GF-D8 (cell line): ENCODE results near the gene SELENOM.
"Not testable (repeated sequence)": the region's sequence is repeated elsewhere in the genome, so short reads cannot be mapped to it uniquely, and the experiment has no call there.

Source experiments
- DNase-seq: peaks from one replicate; lab custom pipeline; 2025; lab: John Stamatoyannopoulos, UW

Gene SELENOM

DNA sequence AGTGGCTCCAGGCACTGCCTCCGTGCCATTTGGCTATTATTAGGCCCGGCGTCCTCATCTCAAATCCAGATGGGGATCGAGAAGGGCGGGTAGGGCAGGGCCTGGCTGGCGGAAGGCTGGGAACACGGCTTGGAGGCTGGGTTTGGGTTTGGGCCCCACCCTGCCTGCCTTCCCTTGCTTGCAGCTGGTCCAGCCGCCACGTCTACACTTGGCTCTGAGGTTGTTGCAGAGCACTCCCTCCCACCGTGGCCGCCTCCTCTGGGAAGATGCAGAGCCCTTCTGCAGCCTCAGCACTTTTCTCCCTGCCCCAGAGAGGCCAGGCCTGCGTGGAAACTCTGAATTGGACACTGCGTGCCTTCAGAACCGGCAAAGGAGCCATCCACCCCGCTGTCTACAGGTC is 31.4 kb downstream of the SELENOM start:
- DNase-seq = no peak

DNA sequence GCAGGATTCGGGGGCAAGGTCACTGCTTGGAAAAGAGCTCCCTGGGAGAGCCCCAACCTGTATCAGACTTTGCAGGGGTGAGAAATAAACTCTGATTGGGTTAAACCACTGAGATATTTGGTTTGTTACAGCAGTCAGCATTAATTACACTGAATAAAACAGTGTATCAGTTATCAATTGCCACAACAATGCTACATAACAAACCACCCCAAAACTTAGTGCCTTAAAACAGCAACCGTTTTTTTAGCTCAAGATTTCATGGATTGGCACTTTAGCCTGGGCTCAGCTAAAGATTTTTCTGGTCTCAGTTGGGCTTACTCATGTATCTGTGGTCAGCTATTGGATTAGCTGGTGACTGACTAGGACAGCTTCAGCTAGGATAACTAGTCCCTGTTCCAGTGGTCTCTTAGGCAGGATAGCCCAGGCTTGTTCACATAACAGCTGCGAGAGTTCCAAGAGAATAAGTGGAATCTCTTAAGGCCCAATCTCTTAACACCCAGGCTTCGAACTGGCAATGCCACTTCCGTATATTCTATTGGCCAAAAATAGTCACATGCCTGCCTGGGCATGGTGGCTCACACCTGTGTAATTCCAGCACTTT is 33.7 kb downstream of the SELENOM start:
- not testable (repeated sequence) for DNase-seq

DNA sequence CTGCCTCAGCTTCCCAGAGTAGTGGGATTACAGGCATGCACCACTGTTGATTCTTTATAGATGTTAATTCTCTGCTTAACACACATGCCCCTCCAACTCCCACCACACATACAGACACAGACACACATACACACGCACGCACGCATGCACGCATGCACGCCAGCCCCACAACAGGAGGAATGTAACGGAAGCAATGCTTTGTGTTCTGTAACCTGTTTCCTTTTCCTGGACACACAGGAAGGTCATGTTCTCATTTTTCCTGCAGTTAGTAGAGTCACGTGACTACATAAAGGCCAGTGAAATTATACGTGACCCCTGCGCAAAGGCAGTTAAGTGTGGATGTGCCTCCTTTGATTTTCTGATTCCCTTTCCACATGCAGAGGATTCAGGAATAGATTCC is 34.2 kb downstream of the SELENOM start:
- DNase-seq = not testable (repeated sequence)

DNA sequence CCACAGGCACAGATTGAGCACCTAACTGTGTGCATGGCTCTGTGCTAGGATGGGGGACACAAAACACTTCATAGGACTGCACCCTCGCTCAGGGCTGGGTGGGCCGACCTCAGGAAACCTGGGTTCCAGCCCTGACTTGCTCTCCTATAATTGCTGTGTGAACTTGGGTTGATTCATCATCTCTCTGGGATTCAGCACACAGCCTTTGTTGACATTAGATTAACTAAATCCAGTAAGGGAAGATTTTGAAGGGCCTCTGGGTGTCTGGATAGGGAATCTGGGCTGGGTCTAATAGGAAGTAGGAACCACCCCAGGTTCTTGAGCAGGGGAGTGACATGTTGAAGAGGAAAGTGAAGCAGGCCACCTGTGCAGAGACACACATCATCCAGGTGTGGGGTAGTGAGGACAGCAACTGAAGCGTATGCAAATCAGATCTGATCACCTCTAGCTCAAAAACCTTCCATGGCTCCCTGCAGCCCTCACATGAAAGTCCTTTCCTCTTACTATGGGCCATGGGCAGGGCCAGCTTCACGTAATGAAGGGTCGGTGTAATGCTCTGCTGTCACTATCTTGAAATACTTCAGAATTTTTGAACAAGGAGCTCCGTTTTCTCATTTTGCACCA is 37.6 kb downstream of the SELENOM start:
- not testable (repeated sequence) for DNase-seq

DNA sequence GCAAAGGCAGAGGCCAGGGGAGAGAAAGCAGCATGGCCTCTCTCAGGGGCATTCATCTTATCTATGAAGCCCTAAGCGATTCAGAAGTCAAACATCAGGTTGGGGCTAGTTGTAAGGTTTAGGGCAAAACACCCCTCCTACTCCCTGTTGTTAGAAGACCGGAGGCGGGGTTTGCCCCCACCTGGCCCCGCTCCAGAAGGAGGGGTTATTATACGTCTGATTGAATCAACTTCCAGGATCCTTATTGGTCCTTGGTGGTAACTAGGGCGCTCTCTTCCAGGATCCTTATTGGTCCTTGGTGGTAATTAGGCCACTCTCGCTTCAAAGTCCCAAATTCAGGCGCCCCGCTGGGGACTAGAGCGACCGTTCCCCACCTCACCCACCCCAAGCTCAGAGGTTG is 38.4 kb downstream of the SELENOM start:
- no peak for DNase-seq

DNA sequence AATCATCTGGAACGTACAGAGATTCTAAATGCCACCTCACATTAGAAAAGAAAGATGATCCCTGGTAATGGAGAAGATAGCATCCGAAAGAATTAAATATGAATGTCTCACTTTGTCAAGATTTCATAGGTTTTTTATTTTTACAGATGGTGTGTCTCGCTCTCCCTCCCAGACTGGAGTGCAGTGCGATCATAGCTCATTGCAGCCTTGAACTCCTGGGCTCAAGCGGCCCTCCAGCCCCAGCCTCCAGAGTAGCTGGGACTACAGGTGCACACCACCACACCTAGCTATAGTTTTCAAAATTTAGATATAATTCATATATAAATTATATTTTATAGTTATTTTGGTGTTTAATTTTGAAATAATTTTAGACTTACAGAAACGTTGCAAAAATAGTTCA is 43.0 kb downstream of the SELENOM start:
- DNase-seq = no peak

DNA sequence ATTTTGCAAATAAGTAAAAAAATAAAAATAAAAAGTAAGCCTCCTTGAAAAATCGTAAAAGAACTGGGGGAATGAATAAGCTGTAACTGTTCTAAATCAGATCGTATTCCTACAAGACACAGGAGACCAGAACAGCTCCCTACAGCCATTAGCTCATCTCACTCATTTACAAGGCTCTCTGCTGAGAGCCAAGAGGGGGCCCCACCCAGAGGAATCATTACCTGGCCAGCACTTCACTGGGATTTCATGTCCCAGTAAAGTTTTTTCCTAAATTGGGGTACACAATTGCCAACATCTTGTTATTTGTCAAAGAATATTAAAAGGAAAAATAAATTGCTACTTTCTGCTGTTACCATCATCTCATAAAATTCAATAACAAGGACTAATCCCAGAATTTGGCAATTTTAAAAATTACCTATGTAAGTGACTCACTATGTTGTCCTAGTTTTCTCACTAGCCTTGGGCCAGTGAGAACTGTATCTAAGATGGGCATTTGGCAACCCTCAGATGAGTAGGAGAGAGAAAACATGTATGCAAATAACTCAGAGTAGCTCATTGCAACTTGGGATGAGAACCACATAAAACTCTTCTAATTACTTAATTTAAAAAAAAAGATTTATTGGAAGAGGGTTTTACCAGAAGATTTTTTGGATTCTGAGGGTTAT is 44.7 kb downstream of the SELENOM start:
- DNase-seq = no peak

DNA sequence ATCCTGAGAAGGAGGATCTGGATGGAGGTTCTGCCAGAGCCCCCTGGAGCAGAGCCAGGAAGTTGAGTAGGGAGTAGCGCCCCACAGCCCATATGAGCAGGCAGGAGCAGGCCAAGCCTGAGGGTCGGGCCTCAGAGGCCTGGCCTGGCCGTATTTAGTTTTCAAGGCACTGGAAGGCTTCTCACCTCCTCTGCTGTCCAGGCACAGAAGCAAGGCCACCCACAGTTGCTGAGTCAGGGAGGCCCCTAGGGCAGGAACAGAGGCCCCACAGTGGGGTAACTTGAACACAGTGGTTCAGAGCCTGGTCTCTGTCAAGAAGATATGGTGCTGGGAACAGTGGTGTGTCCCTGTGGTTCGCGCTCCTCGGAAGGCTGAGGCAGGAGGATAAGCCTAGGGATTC is 47.7 kb downstream of the SELENOM start:
- DNase-seq = not testable (repeated sequence)

DNA sequence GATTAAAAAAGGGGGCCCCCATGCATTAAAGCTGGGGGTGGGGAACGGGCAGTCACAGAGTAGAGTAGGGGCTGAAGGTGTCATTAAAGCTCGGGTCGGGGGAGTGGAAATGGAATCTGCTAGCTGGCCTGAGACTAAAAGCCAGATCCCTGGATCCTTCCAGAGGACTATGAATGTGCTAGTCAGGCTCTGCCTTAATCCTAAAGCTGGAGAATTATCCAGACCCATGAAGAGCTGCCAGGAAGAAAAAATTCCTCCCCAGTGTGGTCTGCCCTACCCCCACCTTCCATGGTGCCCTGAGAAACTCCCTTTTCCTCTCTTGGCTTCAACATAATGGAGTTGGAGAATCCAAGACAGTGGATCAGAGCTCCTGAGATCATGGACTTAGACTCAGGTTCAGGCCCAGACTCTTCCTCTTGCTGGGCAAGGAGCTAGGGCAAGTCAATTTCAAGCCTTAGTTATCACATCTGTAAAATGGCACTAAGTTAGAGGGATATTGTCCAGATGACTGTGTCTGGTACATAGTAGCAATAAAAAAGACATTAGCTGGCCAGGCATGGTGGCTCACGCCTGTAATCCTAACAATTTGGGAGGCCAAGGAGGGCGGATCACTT is 50.3 kb downstream of the SELENOM start:
- DNase-seq = no peak

DNA sequence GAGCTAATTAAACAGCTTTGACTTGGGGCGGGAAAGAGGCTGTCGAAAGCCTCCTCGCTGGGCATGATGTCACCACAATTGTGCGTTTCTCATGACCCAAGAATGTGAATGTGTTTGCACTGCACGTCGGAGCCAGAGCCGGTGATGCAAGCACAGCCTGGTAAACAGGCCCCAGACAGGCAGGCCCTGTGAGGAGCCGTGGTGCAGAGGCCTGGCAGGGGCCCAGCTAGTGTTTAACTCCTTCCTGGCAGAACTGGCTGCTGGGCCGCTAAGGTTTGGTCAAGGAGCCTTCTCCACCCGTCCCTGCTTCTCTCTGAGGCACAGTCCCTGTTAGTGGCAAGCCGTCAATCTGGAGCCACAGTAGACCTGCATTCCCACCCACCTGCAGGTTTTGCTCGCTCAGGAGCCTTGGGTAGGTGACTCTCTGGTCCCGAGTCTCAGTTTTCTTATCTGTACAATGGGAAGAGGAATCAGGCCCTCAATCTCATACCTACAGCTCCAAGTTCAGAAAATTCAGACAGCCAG is 51.7 kb downstream of the SELENOM start:
- no peak for DNase-seq

DNA sequence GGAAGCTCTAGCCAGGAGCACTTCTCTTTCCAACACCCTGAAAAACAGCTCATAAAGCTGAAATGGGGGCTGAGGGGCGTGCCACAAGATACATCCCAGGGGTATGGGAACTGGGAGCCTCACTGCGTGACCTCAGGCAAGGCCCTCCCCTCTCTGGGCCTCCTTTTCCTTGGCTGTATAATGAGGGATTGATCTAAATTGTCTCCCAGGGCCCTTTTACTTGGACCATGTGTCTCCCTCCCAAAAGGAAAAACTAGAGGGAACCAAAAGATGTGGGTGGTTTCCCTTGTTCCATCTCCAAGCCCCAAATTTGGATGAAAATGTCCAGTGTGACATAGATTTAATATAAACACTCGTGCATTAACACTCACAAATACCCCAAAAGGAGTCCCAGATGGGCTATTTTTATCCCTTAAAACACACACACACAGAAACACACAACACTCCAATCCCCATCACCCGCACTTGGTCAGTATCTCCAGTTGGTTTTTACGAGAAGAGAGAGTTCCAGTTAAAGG is 52.2 kb downstream of the SELENOM start:
- DNase-seq = no peak
